Measurements from ENCODE around the gene RALGAPA2.

DNA sequence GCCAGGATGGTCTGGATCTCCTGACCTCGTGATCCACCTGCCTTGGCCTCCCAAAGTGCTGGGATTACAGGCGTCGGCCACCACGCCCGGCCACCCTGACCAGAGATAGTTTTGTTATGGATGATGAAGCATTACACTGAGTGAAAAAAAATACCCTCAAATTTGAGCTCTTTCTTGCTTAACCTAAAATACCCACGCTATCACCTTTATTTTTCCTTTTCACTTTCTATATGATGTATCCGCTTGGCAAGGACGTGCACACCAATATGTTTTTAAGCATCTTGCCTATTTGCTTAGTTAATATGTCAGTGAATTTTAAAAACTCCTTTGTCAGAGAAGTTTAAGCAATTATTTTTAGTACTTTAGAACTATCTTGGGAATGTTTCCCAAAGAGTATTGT lies 194.2 kb downstream of the RALGAPA2 start:
- TF ChIP-seq, protein P1, sequence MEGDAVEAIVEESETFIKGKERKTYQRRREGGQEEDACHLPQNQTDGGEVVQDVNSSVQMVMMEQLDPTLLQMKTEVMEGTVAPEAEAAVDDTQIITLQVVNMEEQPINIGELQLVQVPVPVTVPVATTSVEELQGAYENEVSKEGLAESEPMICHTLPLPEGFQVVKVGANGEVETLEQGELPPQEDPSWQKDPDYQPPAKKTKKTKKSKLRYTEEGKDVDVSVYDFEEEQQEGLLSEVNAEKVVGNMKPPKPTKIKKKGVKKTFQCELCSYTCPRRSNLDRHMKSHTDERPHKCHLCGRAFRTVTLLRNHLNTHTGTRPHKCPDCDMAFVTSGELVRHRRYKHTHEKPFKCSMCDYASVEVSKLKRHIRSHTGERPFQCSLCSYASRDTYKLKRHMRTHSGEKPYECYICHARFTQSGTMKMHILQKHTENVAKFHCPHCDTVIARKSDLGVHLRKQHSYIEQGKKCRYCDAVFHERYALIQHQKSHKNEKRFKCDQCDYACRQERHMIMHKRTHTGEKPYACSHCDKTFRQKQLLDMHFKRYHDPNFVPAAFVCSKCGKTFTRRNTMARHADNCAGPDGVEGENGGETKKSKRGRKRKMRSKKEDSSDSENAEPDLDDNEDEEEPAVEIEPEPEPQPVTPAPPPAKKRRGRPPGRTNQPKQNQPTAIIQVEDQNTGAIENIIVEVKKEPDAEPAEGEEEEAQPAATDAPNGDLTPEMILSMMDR (conservative IDR thresholded peaks at IDR 0.05; ENCODE audit: low read length) = no peak
- TF ChIP-seq EZH2phosphoT487 (IDR thresholded peaks at IDR 0.05; ENCODE audit: borderline replicate concordance) = no peak
